Tibial nerve (tissue), 4 donors: ENCODE measurements around the gene CPSF6.
"Not testable (repeated sequence)": the region's sequence is repeated elsewhere in the genome, so short reads cannot be mapped to it uniquely, and the experiment has no call there.

Experiments used
- CTCF ChIP-seq, 5 experiments: fragments of 200-600 bp in 3 of 5; fragments of 450-650 bp in 2 of 5; sonication (generic) in 3 of 5; IDR thresholded peaks; one replicate each; pipeline ENCODE4 v1.5.1; 2016 to 2019; ENCODE audit warnings: antibody characterized with exemption in 5 of 5, mild to moderate bottlenecking in 3 of 5, moderate library complexity in 2 of 5
- EP300 ChIP-seq, 2 donors: sonication (generic); formaldehyde crosslinking; IDR thresholded peaks; one replicate each; pipeline ENCODE4 v1.6.1; 2017; ENCODE audit warnings: antibody characterized with exemption in 2 of 2, mild to moderate bottlenecking in 1 of 2
- POLR2A ChIP-seq, 2 donors: fragments of 450-650 bp; IDR thresholded peaks; one replicate each; pipeline ENCODE4 v1.6.1; 2017; ENCODE audit warnings: antibody characterized with exemption in 2 of 2, mild to moderate bottlenecking in 2 of 2, moderate library complexity in 2 of 2

GRCh38 chr12:69265633-69266032, 26.3 kb downstream of the CPSF6 start:
- TF ChIP-seq CTCF, POLR2A, EP300 (IDR thresholded peaks at IDR 0.05): not testable (repeated sequence)
